HK-2 (cell line): Measurements from ENCODE around the gene UNC119B.
A peak's percentile ranks its signal among the peaks of the same experiment; 100 is the strongest.
"Not testable (repeated sequence)": the region's sequence is repeated elsewhere in the genome, so short reads cannot be mapped to it uniquely, and the experiment has no call there.

Experiments used
- DNase-seq: peaks from one replicate; pipeline ENCODE4 v3.0.0-alpha.2; 2018; ENCODE audit not compliant: unreplicated experiment

UNC119B gene

GRCh38 chr12:120710031-120710804 is at the start of gene UNC119B:
TSS of gene UNC119B (plus strand) at chr12:120710458. CDS start at chr12:120710475, 17 bp downstream.
- peak; percentile 75 for DNase-seq

- no peak for DNase-seq
Observed at GRCh38 chr12:120661432-120661831, 48.8 kb upstream of the UNC119B start.

DNA sequence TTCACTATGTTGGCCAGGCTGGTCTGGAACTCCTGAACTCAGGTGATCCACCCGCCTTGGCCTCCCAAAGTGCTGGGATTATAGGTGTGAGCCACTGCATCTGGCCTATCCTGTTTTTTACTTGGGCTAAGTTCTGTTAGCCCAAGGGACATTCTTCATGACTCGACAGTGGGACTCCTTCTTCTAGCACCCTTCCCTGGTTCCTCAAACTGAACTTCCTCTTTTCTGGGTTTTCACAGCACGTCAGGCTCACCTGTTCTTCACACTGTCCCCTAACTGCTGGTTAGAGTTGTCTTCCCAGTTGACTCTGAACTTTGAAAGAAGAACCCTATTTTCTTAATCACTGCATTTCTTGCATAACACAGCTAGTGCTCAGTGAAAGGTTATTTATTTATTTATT is 47.4 kb upstream of the UNC119B start:
- DNase-seq, result no peak

DNA sequence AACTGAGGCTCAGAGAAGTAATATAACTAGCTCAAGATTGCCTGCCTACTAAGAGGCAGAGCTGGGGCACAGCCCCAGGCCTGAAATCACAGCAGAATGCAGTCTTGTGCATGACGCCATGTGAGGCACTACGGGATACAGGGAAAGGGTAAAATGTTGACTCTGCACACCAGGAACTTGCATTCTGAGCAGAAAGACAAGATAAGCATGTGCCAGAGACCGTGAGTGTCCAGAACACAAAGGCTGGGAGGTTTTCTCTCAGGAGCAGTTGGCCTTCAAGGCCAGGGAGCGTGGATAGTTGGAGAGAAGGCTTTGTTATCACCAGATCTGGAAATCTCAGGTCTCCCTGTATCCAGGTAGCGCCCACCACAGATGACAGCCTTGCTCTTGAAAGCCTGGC is 46.5 kb upstream of the UNC119B start:
- DNase-seq, result no peak

DNA sequence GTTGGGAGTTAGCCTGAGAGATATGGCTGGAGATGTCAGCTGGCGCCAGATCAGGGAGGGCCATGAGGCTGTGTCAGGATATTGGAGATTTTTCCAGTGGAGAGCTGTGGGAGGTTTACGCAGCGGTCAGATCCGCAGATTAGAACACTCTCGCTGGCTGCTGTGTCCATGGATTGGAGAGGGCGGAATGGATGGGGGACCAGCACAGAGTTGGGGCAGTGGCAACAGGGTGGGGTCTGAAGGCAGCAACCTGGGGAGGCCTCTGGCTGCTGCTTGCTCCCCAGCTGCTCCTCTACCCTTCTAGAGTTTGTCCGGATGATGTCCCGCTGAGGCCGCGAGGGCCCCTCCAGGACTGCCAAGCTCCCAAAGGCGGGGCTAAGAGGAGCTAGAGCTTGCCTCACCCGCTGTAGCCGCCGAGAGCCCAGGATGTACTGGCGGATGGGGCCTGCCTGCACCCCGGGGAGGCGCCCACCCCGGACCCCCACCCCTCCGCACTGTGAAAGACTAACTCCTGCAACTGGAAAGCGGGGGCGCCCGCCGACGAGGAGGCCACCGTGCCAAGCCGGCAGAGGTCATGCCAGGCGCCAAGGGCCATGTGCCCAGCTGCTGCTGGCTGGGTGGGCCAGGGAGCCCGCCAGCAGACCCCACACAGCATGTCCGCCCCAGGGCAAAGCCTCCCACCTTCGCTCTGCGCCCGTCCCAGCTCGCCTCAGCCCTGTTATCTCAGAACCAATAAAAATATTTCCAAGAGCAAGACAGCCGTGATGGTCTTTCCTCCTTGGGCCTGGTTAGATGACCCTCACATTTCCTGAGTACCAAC is 43.5 kb upstream of the UNC119B start:
- no peak for DNase-seq

- no peak for DNase-seq
Observed at GRCh38 chr12:120668091-120668867, 42.0 kb upstream of the UNC119B start.

DNA sequence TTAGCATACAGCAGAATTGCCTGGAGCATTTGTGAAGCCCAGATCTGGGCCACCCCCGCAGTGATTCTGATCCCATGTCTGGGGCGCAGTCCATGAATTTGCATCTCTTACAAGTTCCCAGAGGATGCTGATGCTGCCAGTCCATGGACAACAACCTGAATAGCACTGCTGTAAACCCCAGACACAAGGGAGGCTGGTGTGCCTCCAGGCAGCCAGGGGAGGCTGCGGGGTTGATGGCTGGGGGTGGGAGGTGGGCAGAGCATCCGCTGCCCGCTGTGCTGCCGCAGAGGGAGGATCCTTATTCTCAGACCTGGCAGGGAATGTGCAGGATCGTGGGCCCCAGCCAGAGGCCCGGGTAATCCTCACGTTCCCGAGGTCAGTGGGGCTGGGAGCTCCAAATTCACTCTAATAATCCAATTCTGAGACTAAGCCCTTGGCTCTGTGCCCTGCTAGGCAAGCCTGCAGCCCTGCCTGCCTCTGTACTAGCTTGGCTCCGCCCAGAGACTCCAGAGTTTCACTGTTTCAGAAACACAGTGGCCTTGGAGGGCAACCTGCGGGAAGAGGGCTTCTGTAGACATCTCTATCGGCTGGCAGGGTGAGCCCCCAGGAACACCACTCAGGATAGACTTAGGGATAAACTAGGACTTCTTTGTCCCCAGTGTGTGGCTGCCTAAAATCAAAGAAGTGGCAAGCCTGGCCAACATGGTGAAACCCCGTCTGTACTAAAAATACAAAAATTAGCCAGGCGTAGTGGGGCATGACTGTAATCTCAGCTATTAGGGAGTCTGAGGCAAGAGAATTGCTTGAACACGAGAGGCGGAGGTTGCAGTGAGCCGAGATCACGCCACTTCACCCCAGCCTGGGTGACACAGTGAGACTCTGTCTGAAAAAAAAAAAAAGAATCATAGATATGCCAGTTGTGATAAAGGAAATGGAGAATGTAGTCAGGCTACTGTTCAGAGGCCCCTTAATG is 41.1 kb upstream of the UNC119B start:
- DNase-seq, result no peak

DNA sequence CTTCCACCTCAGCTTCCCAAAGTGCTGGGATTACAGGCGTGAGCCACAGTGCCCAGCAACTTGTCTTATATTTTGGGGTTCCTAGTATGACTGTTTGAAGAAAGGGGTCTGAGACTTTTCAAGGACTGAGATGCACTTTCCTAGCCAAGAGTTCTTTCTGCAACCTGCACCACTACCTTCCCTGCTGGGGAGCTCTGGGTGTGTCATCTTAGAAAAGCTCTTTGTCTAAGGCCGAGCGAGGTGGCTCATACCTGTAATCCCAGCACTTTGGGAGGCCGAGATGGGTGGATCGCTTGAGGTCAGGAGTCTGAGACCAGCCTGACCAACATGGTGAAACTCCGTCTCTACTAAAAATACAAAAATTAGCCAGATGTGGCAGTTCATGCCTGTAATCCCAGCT is 40.0 kb upstream of the UNC119B start:
- DNase-seq, result not testable (repeated sequence)

DNA sequence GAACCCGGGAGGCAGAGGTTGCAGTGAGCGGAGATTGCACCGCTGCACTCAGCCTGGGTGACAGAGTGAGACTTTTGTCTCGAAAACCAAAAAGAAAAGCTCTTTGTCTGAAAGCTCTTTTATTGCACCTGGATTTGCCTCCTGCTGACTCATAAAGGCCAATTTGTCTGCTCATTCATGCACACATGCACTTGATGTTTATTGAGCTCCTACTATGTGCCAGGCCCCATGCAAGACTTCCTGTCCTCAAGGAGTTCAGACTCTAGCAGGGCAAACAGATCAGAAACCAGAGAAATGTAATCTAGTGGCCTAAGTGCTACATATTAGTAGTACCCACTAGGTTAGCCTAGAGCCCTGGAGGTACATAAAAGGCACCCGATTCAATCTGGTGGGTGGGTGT is 39.6 kb upstream of the UNC119B start:
- no peak for DNase-seq

- no peak for DNase-seq
Observed at GRCh38 chr12:120674097-120674636, 36.1 kb upstream of the UNC119B start.

GRCh38 chr12:120677765-120678473 is 32.3 kb upstream of the UNC119B start:
- no peak for DNase-seq

GRCh38 chr12:120678572-120678971 is 31.7 kb upstream of the UNC119B start:
- DNase-seq, result no peak

- no peak for DNase-seq
Observed at GRCh38 chr12:120680165-120680738, 30.0 kb upstream of the UNC119B start.

GRCh38 chr12:120684523-120684932 is 25.7 kb upstream of the UNC119B start:
- DNase-seq, result no peak

DNA sequence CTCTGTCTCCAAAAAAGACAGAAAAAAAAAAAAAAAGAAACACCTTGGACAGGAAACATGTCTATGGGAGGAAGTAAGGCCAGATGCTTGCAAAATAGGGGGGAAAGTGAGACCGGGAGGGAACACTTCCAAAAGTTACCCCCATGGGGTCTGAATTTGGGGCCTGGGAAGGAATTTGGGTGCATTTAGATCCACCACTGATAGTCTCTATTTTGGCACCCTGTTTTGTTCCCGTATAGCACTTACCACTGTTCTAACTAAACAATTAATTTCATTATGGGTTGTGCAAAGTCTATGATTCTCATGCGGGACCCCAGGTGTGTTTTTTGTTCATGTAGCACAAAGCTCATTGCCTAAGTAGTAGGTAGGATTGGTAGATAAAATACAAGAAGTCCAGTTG is 24.7 kb upstream of the UNC119B start:
- DNase-seq, result no peak

- peak; percentile 97 for DNase-seq
Observed at GRCh38 chr12:120686151-120686689, 24.0 kb upstream of the UNC119B start.

GRCh38 chr12:120686690-120687577 is 23.3 kb upstream of the UNC119B start, which contains the start of gene MLEC:
TSS of gene MLEC (plus strand) at chr12:120687149. CDS start at chr12:120687297, 148 bp downstream.
- peak; percentile 99 for DNase-seq

DNA sequence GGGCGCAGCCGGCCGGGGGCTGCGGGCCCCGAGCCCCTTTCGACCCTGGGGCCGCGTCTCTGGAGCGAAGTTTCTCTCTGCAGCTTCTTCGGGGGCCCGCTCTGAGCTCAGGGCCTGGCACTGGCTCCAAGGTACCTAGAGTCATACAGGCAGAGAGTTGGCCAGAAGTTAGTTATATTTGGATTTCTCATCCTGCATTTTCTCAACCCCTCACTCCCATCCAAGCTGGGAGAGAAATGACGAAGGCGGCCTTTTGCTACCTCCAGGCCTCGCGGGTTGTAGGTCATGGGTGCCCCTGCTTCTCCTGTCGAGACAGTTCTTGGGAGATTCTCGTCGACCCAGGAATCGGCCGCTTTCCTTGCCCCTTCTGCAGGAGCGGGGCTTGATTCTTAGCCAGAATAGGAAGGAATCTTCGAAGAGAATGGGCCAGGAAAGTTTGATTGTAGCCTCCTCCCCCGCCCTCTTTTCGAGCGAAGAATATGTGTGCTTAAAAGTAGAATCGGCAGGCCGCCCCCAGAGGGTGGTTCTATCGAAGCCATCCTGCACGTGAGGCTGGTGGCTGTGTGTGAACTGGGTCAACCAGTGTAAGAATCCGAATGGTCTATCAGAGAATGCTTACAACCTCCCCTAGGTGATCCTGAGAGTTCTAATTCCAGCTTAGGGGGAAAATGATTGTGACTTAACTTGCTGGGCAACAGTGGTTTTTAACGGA is 22.5 kb upstream of the UNC119B start:
- DNase-seq, result no peak
